Measurements from ENCODE around the gene OR6B1.

DNA sequence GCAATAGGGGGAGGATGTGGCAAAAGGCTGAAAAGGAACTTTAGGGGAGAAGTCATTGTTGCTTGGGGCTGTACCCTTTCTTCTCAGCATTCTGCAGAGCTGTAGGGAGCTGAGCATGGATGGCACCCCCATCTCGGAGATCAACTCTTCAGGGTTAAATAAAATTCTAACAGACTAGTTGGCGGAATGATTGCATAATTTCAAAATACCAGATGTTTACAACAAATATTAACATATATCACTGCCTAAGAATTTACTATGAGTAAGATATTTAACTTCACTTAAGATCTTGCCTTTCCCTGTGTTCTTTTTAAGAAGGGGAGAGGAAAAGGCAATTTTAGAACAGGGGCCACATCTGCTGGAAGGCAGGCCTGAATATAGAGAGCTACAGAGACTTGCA lies 46.0 kb upstream of the OR6B1 start:
- TF ChIP-seq, protein P1, sequence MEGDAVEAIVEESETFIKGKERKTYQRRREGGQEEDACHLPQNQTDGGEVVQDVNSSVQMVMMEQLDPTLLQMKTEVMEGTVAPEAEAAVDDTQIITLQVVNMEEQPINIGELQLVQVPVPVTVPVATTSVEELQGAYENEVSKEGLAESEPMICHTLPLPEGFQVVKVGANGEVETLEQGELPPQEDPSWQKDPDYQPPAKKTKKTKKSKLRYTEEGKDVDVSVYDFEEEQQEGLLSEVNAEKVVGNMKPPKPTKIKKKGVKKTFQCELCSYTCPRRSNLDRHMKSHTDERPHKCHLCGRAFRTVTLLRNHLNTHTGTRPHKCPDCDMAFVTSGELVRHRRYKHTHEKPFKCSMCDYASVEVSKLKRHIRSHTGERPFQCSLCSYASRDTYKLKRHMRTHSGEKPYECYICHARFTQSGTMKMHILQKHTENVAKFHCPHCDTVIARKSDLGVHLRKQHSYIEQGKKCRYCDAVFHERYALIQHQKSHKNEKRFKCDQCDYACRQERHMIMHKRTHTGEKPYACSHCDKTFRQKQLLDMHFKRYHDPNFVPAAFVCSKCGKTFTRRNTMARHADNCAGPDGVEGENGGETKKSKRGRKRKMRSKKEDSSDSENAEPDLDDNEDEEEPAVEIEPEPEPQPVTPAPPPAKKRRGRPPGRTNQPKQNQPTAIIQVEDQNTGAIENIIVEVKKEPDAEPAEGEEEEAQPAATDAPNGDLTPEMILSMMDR (IDR thresholded peaks at IDR 0.05), result no peak
- TF ChIP-seq POLR2A (IDR thresholded peaks at IDR 0.05), result no peak

Data from body of pancreas (tissue), 4 donors.